GM03348 (cell line): ENCODE data around the gene ERBB2.
"Not testable (repeated sequence)": the region's sequence is repeated elsewhere in the genome, so short reads cannot be mapped to it uniquely, and the experiment has no call there.

Experiments used
- DNase-seq: peaks from one replicate; pipeline ENCODE4 v3.0.0; 2012; ENCODE audit warnings: low spot score

ERBB2 gene

GRCh38 chr17:39678340-39679116 is 21.3 kb upstream of the ERBB2 start:
- DNase-seq, result no peak

DNA sequence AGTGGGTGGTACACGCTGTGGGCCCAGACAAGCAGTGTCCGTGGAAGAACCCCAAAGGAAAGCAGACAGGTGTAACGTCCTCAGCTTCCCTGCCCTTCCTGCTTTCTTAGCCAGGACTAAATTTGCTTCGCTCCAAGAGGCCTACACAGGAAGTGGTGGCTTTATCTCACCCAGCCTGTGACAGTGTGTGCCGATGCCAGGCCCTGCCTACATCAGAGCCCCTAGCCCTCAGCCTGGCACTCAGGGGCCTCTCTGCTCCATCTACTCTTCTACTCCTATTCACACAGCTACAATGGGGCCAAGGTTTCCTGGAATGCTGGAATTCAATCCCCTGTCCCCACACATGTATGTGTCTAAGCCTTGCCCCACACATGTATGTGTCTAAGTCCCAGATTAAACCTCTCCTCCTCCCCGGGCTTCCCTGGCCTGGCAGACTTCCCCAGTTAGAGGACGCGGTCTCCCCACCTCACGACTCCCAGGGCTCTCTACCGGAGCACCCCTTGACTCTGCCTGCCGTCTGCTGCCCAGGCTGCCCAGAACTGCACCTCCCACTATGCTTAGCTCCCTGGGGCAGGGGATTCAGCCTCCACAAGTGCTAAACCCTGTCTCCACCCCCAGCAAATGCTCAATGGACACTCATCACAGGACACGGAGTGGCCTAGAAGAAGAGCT is 20.2 kb upstream of the ERBB2 start:
- DNase-seq, result no peak

DNA sequence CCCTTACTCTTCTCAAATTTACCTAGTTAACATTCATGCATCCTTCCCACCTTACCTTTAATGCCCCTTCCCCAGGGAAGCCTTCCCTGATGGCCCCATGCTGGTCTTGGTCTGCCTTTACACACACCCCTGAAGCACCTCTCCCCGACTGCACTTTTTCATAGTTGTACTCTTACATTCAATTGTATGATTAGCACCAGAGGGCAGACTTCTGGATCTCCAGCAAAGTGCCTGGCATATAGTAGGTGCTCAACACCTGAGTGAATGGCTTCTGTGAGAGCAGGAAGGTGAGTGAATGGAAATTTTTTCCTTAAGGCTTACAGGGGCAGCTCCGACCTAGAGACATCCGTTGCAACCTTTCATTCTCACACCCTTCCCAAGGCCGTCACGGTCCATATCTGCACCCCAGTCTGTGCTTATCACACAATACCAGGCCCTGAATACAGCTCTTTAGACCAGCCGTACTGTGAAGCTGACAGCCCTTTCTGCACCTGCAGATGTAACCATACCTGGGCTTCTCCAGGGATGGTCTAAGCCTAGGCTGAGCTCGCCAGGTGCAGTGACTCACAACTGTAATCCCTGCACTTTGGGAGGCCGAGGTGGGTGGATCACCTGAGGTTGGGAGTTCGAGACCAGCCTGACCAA is 16.4 kb upstream of the ERBB2 start:
- no peak for DNase-seq

DNA sequence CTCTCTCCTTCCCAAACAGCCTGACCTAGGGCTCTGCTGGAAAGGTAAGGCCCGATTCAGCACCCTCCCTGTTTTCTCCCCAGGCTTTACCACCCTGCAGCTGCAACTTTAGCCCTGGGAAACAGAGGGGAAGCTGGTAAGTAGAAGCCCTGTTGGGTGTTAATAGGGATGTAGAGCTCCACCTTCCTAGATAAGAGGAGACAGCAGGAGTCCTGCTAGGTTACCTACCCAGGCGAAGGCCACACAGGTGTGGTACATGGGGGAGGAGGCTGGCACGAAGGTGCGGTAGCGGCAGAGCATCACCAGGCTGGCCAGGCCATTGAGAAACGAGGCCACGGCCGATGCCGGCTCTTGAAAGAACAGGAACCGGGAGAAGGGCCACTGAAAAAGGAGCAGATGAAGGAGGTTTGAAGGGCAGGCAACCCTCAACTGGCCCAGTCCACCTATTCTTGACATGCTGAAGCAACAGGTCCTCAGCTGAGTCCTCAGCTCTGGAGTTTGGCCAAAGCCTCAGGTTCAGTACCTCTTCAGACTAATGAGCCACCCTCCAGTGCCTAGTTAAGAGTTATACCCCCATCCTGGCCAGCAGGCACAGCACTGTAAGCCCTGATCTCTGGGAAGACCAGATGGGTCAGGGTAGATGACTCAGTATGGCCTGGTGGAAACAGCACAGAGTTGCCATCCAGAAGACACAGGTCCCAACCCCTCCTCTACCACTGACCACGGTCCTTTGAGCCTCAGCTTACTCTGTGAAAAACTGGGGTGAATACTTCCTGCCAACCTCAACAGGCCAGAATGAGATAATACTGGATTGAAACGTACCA is 15.3 kb upstream of the ERBB2 start:
- DNase-seq, result no peak

GRCh38 chr17:39687101-39687545 is 12.7 kb upstream of the ERBB2 start:
- no peak for DNase-seq

DNA sequence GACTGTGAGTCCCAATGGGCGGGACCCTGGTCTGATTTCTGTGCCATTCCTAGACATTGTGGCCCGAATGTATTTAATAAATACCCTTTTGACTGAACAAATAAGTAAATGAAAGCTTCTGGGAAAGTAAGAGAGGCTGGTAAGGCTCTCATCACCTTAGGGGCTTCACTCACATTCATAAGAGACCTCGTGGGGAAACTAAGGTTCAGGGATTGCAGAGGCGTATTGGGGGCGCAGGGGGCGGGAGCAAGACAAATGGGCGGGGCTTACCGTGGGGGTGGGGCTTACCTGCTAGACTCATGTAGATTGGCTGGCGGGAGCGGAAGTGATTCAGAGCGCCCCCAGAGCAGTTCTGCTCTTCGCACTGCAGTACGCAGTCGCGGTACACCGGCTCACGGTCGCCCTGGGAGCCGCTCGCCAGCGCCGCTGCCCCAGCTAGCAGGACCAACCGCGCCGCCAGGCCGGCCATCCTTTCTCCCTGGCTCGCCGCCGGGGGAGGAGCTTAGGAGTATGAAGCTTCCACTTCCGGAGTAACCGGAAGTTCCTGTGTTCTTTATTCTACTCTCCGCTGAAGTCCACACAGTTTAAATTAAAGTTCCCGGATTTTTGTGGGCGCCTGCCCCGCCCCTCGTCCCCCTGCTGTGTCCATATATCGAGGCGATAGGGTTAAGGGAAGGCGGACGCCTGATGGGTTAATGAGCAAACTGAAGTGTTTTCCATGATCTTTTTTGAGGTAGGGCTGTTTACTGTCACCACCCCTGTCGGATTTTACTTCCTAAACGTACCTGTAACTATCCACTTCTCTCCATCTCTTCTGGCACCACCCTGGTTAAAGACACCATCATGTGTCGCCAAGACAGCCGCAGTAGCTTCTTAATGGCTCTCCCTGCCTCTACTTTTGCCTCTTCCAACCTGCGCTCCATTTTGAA is 12.1 kb upstream of the ERBB2 start, which contains the start of gene PGAP3:
PGAP3 (minus strand) TSS at position 512 of the 929 bp plus-strand sequence; CDS start at position 469, 43 bp downstream.
- peak; percentile 95 for DNase-seq

- no peak for DNase-seq
Measured at GRCh38 chr17:39688475-39688835, 11.4 kb upstream of the ERBB2 start.

DNA sequence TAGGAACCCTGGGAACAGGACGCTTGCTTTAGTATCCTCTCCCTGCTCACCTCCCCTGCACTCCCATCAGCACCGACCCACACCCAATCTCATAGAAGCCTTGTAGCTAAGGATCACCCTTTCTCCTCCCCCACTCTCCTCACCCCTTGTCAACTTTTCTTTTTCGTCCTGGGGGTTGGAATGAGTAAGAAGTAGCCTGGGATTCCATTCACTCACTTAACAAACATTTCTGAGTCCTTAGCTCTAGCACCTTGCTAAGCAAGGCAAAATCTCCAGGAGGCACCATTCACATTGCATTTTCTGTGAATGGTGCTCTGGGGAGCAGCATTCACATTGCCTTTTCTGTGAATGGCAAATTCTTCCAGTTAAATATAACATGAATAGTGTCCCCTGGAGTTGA is 10.9 kb upstream of the ERBB2 start:
- DNase-seq, result no peak

- DNase-seq, result no peak
Measured at GRCh38 chr17:39694593-39694992, 5.3 kb upstream of the ERBB2 start.

- DNase-seq, result no peak
Measured at GRCh38 chr17:39695089-39695474, 4.8 kb upstream of the ERBB2 start.

- no peak for DNase-seq
Measured at GRCh38 chr17:39696731-39697130, 3.1 kb upstream of the ERBB2 start.

GRCh38 chr17:39697961-39698360 is 1.9 kb upstream of the ERBB2 start:
- DNase-seq, result no peak

GRCh38 chr17:39699157-39699817 is 577 bp upstream of the ERBB2 start:
- DNase-seq, result not testable (repeated sequence)

GRCh38 chr17:39700148-39700987 is 504 bp downstream of the ERBB2 start:
- peak; percentile 76 for DNase-seq

GRCh38 chr17:39701012-39701783 is 1.3 kb downstream of the ERBB2 start:
- DNase-seq, result no peak

DNA sequence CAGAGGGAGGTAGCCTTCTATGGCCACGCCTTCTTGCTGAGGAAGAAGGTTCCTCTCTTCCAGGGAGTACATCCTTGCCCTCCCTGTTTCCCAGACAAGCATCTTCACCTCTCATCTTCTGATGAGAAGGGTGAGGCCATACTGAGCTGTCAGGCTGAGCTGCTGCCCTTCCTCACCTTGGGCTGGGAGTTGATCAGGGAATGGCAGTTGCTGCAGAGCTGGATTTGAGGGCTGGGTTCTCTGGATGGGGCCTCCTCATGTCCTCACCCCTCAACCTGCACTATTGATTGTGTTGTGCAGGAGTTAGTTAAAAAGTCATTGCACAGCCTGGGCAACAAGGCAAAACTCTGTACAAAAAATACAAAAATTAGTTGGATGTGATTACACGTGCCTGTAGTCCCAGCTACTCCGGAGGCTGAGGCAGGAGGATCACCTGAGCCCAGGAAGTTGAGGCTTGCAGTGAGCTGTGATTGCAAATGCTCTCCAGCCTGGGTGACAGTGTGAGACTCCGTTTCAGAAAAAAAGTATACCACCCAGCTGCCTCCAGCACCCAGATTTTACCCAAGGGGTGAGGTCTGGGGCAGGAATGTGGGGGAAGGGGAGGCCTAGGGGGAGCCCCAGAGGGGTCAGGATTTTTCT is 2.0 kb downstream of the ERBB2 start:
- DNase-seq, result no peak

DNA sequence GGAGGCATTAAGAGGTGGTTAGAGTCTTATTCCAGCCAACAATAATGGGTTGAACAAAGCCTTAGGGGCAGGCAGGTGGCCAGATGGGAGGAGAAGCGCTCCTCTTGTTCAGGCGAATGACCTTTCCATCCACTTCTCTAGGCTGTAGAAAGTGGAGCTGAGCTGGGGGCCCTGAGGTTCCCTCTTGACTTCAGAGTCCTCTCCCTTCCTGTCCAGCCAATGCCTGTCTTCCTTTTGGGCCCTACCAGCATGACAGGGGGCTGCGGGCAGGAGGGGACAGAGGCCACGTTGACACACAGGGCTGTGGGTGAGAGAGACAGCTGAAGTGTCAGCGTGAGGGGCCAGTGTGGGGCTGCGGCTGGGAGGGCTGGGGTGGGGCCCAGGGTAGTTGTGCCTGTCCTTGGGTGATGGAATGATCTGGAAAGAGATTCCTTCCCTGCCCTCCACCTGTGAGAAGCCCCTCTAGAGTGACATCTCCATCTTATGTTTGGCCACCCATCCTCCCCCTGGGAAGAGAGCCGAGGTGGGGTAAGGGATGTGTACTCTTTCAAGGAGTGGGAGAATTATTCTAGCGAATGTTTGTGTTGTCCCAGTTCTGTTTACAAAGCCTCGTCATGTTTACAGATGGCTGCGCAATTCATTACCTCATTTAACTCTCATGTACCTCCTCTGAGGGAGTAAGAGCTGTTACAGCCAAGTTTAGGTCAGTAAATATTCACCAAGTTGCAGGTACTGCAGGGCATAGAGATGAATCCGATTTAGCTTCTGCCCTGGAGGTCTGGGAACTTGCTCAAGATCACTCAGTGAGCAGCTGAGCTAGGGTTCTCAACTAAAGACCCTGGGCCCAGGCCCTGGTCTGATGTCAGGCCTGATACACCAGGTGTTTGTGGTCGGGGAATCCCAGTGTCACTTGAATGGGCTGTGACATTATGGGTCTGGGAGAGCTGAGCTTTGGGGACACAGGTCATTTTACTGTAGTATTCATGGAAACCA is 3.3 kb downstream of the ERBB2 start:
- no peak for DNase-seq
